ENCODE results near the gene XCL2.

GRCh38 chr1:168561989-168562388 lies 18.2 kb upstream of the XCL2 start:
- TF ChIP-seq TAF1 (IDR thresholded peaks at IDR 0.05; ENCODE audit: low read depth) (no peak), CTCF (IDR thresholded peaks at IDR 0.05; ENCODE audit: poor library complexity, severe bottlenecking) (no peak), REST (IDR thresholded peaks at IDR 0.05; ENCODE audit: borderline replicate concordance) (no peak), POLR2AphosphoS5 (IDR thresholded peaks at IDR 0.05) (no peak), RAD21 (conservative IDR thresholded peaks at IDR 0.05) (no peak), EZH2 (IDR thresholded peaks at IDR 0.05; ENCODE audit: borderline replicate concordance, insufficient read depth, low read length, poor library complexity, severe bottlenecking) (no peak), MXI1 (conservative IDR thresholded peaks at IDR 0.05; ENCODE audit: poor library complexity, severe bottlenecking) (no peak), SMC3 (conservative IDR thresholded peaks at IDR 0.05; ENCODE audit: poor library complexity) (no peak)

All from neural cell (in vitro differentiated cells).